Stimulated activated CD4-positive, alpha-beta T cell treated with anti-CD3 and anti-CD28 coated beads, Interleukin-2, amount 100 ng/mL, for 4 hours (primary cell): ENCODE results near the gene RND2.

Experiments used
- DNase-seq: peaks from one replicate; pipeline ENCODE4 v3.0.0-alpha.2; 2020; ENCODE audit warnings: low read depth

RND2 gene

DNA sequence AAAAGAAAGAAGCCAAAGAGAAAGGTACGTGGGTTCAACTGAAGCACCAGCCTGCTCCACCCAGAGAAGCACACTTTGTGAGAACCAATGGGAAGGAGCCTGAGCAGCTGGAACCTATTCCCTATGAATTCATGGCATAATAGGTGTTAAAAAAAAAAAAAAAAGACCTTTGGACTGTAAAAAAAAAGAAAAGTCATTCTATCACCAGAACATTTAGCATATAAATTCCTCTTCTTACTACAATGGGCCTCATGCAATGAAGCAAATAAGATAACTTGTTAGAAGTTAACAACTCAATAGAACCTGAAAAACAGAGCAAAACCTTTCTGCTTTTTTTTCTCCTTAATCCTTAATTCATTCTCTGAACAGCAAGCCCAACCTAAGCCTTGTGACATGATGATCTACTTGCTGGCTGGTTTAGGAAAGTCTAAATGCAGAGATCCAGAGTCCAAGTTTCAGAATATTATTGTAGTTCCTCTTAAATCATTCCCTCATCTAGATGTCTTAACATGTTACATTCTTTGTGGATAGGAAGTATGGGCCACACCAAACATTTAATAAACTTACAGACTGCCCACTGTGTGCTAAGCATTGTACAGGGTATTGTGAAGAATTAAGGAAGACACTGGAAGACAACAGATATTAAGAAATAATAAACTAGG is 54.7 kb downstream of the RND2 start:
- no peak for DNase-seq
